Upper lobe of right lung (tissue), 1 donor: ENCODE measurements around the gene SLTM. TPM values are rescaled to one million over a fixed set of nuclear protein-coding genes. Genes with fewer than 3 reads are reported as not detected.
A peak's percentile ranks its signal among the peaks of the same experiment; 100 is the strongest.
"Not testable (repeated sequence)": the region's sequence is repeated elsewhere in the genome, so short reads cannot be mapped to it uniquely, and the experiment has no call there.

Experiments used
- ATAC-seq: fragments of 200-7000 bp; cut with Tn5 transposase; one replicate; pipeline ENCODE4 v1.9.1; 2020; ENCODE audit warnings: mild to moderate bottlenecking, moderate library complexity
- DNase-seq: peaks from one replicate; pipeline ENCODE4 v3.0.0-alpha.2; 2020
- H3K27ac ChIP-seq: fragments of 200-600 bp; one replicate; pipeline ENCODE4 v1.8.0; 2022
- H3K27me3 ChIP-seq: fragments of 200-600 bp; one replicate; pipeline ENCODE4 v1.8.0; 2022; ENCODE audit warnings: mild to moderate bottlenecking
- H3K36me3 ChIP-seq: fragments of 200-600 bp; one replicate; pipeline ENCODE4 v1.8.0; 2022
- H3K4me1 ChIP-seq: fragments of 200-600 bp; one replicate; pipeline ENCODE4 v1.8.0; 2022
- H3K4me3 ChIP-seq: fragments of 200-600 bp; one replicate; pipeline ENCODE4 v1.8.0; 2022; ENCODE audit warnings: mild to moderate bottlenecking
- H3K9me3 ChIP-seq: fragments of 200-600 bp; one replicate; pipeline ENCODE4 v1.8.0; 2022
- CTCF ChIP-seq: fragments of 200-600 bp; IDR thresholded peaks from one replicate; pipeline ENCODE4 v1.8.0; 2022; ENCODE audit warnings: antibody characterized with exemption
- intact Hi-C: fragments of 100-400 bp; cut with DNase I; formaldehyde crosslinking; loops from one replicate; pipeline ENCODE4 v1.11.0; 2022
- total RNA-seq: library from RNA; stranded (reverse); fragmentation: NEBNext Ultra II Directional; extraction: Animal tissue kit (Norgen Biotek cat#: 25700); gene quantifications from one replicate; pipeline ENCODE4 v1.2.1, GENCODE V29; 2021
- donor health status: DM: no; HTN: yes; CAD: no; lungs with severe emphysema.

Gene SLTM
- total RNA-seq, 1 donor from 2014 or later = 84.0 TPM

GRCh38 chr15:58839485-58839884 lies 94.0 kb downstream of the SLTM start:
- no peak overlapping the region for H3K27ac ChIP-seq
- TF ChIP-seq CTCF = peak; percentile 13
- no peak for ATAC-seq
- DNase-seq = no peak
- H3K36me3 ChIP-seq = peaks cover 8% of the 10 kb centered on the region
- H3K4me1 ChIP-seq = no peaks in the 10 kb centered on the region
- no peak overlapping the region for H3K4me3 ChIP-seq
- intact Hi-C loops = no loop called here
- no peaks in the 10 kb centered on the region for H3K27me3 ChIP-seq
- no peaks in the 10 kb centered on the region for H3K9me3 ChIP-seq

- H3K9me3 ChIP-seq, ATAC-seq, H3K27me3 ChIP-seq, DNase-seq, H3K4me1 ChIP-seq, H3K4me3 ChIP-seq, H3K27ac ChIP-seq, intact Hi-C loops: not testable (repeated sequence)
- peaks cover 22% of the 10 kb centered on the region for H3K36me3 ChIP-seq
Measured at GRCh38 chr15:58833681-58834426, 99.6 kb downstream of the SLTM start.

GRCh38 chr15:58830556-58830955 lies 102.9 kb downstream of the SLTM start:
- Histone ChIP-seq H3K27ac (no peak overlapping the region), H3K4me1 (no peaks in the 10 kb centered on the region), H3K27me3 (no peaks in the 10 kb centered on the region), H3K36me3 (peaks cover 30% of the 10 kb centered on the region), H3K9me3 (no peaks in the 10 kb centered on the region), H3K4me3 (no peak overlapping the region)
- no peak for DNase-seq
- TF ChIP-seq CTCF = no peak
- intact Hi-C loops = no loop called here
- no peak for ATAC-seq

Other genes with a start within 250 kb of the SLTM start
- gene ADAM10, start 184.0 kb downstream of the SLTM start, total RNA-seq = 139 TPM
- gene MINDY2, start 162.4 kb downstream of the SLTM start, total RNA-seq = 31.2 TPM
- gene RNF111, start 54.0 kb upstream of the SLTM start, total RNA-seq = 35.3 TPM
- 1.7 TPM for gene CCNB2, start 171.5 kb upstream of the SLTM start, total RNA-seq